Immature natural killer cell (primary cell): ENCODE data around the gene CTBP2. TPM values are rescaled to one million over a fixed set of nuclear protein-coding genes. Genes with fewer than 3 reads are reported as not detected.

Source experiments
- DNase-seq, 3 donors: peaks; one replicate each; pipeline ENCODE4 v3.0.0; 2022; ENCODE audit warnings: mixed read lengths in 1 of 3
- H3K27ac Mint-ChIP-seq, 6 donors: one replicate each; pipeline ENCODE4 v1.8.0; 2020; ENCODE audit warnings: mixed read lengths in 6 of 6, mild to moderate bottlenecking in 5 of 6, inconsistent platforms in 4 of 6, moderate library complexity in 3 of 6
- H3K27me3 Mint-ChIP-seq, 3 donors: one replicate each; pipeline ENCODE4 v1.8.0; 2020 to 2021; ENCODE audit warnings: low read depth in 3 of 3, mild to moderate bottlenecking in 3 of 3, mixed read lengths in 3 of 3, moderate library complexity in 3 of 3, inconsistent platforms in 1 of 3
- H3K36me3 Mint-ChIP-seq, 3 donors: one replicate each; pipeline ENCODE4 v1.8.0; 2020; ENCODE audit warnings: mixed read lengths in 3 of 3, inconsistent platforms in 2 of 3, mild to moderate bottlenecking in 2 of 3
- H3K4me1 Mint-ChIP-seq, 2 donors: one replicate each; pipeline ENCODE4 v1.8.0; 2020; ENCODE audit warnings: inconsistent platforms in 2 of 2, mild to moderate bottlenecking in 2 of 2, mixed read lengths in 2 of 2, moderate library complexity in 1 of 2
- H3K4me3 Mint-ChIP-seq, 5 donors: one replicate each; pipeline ENCODE4 v1.8.0; 2020; ENCODE audit warnings: mild to moderate bottlenecking in 5 of 5, mixed read lengths in 5 of 5, inconsistent platforms in 3 of 5, moderate library complexity in 3 of 5
- H3K9me3 Mint-ChIP-seq, 6 donors: one replicate each; pipeline ENCODE4 v1.8.0; 2020; ENCODE audit warnings: mild to moderate bottlenecking in 6 of 6, mixed read lengths in 6 of 6, inconsistent platforms in 4 of 6, moderate library complexity in 3 of 6
- polyA plus RNA-seq, 3 donors: library from polyadenylated mRNA; unstranded; fragments of 300-500 nt; fragmentation: Illumina TruSeq; gene quantifications; one replicate each; pipeline ENCODE4 v1.2.3, GENCODE V29; 2021

Gene CTBP2
- polyA plus RNA-seq, 3 donors from 2014 or later, result 89.8 to 154 (median 131) TPM

GRCh38 chr10:125116652-125117310 is 43.6 kb downstream of the CTBP2 start:
- Mint-ChIP-seq H3K27me3 (peaks cover 0 to 3% (median 1%) of the 10 kb centered on the region in 3 donors), H3K4me1 (peaks cover 90 to 93% of the 10 kb centered on the region in 2 donors), H3K4me3 (peak overlapping the region; percentile 27 to 74 (median 66)), H3K9me3 (no peaks in the 10 kb centered on the region), H3K36me3 (no peaks in the 10 kb centered on the region), H3K27ac (peak overlapping the region; percentile 83 to 93 (median 90))
- no peak for DNase-seq

GRCh38 chr10:125116041-125116649 is 44.2 kb downstream of the CTBP2 start:
- peaks cover 0 to 3% (median 1%) of the 10 kb centered on the region in 3 donors for H3K27me3 Mint-ChIP-seq
- no peaks in the 10 kb centered on the region for H3K9me3 Mint-ChIP-seq
- peak overlapping the region; percentile 83 to 93 (median 90) for H3K27ac Mint-ChIP-seq
- peak overlapping the region; percentile 57 to 74 (median 66) for H3K4me3 Mint-ChIP-seq
- peaks cover 90 to 93% of the 10 kb centered on the region in 2 donors for H3K4me1 Mint-ChIP-seq
- DNase-seq, result no peak
- no peaks in the 10 kb centered on the region for H3K36me3 Mint-ChIP-seq

- peaks cover 0 to 3% (median 1%) of the 10 kb centered on the region in 3 donors for H3K27me3 Mint-ChIP-seq
- peak overlapping the region; percentile 71 to 93 (median 90) for H3K27ac Mint-ChIP-seq
- peak overlapping the region in 4 of 5 donors; percentile 58 to 74 (median 66) for H3K4me3 Mint-ChIP-seq
- DNase-seq, result no peak
- no peaks in the 10 kb centered on the region for H3K36me3 Mint-ChIP-seq
- peaks cover 90 to 93% of the 10 kb centered on the region in 2 donors for H3K4me1 Mint-ChIP-seq
- H3K9me3 Mint-ChIP-seq, result no peaks in the 10 kb centered on the region
Observed at GRCh38 chr10:125115409-125115808, 45.0 kb downstream of the CTBP2 start.

GRCh38 chr10:125114761-125115391 is 45.5 kb downstream of the CTBP2 start:
- H3K4me3 Mint-ChIP-seq, result peak overlapping the region in 4 of 5 donors; percentile 9 to 74 (median 30)
- H3K9me3 Mint-ChIP-seq, result no peaks in the 10 kb centered on the region
- peaks cover 0 to 3% (median 1%) of the 10 kb centered on the region in 3 donors for H3K27me3 Mint-ChIP-seq
- no peaks in the 10 kb centered on the region for H3K36me3 Mint-ChIP-seq
- no peak for DNase-seq
- peak overlapping the region; percentile 71 to 93 (median 90) for H3K27ac Mint-ChIP-seq
- peaks cover 90 to 93% of the 10 kb centered on the region in 2 donors for H3K4me1 Mint-ChIP-seq

GRCh38 chr10:125113691-125114371 is 46.5 kb downstream of the CTBP2 start:
- no peak for DNase-seq
- H3K9me3 Mint-ChIP-seq, result no peaks in the 10 kb centered on the region
- peaks cover 0 to 3% (median 1%) of the 10 kb centered on the region in 3 donors for H3K27me3 Mint-ChIP-seq
- peaks cover 0 to 2% (median 2%) of the 10 kb centered on the region in 3 donors for H3K36me3 Mint-ChIP-seq
- peak overlapping the region; percentile 21 to 91 (median 74) for H3K27ac Mint-ChIP-seq
- H3K4me3 Mint-ChIP-seq, result no peak overlapping the region
- H3K4me1 Mint-ChIP-seq, result peaks cover 90 to 92% of the 10 kb centered on the region in 2 donors

GRCh38 chr10:125112697-125113494 is 47.5 kb downstream of the CTBP2 start:
- DNase-seq, result no peak
- Mint-ChIP-seq H3K4me1 (peaks cover 88 to 92% of the 10 kb centered on the region in 2 donors), H3K36me3 (peaks cover 6 to 11% (median 10%) of the 10 kb centered on the region in 3 donors)

GRCh38 chr10:125111118-125111727 is 49.1 kb downstream of the CTBP2 start:
- Mint-ChIP-seq H3K4me1 (peaks cover 89 to 92% of the 10 kb centered on the region in 2 donors), H3K36me3 (peaks cover 7 to 20% (median 16%) of the 10 kb centered on the region in 3 donors), H3K27ac (peak overlapping the region; percentile 24 to 78 (median 69))

More at GRCh38 chr10:125112697-125113494, 47.5 kb downstream of the CTBP2 start:
- H3K4me3 Mint-ChIP-seq, result peak overlapping the region in 1 of 5 donors; percentile 36
- no peaks in the 10 kb centered on the region for H3K9me3 Mint-ChIP-seq
- peak overlapping the region; percentile 60 to 85 (median 70) for H3K27ac Mint-ChIP-seq
- H3K27me3 Mint-ChIP-seq, result peaks cover 0 to 2% (median 0%) of the 10 kb centered on the region in 3 donors

GRCh38 chr10:125107965-125108580 is 52.3 kb downstream of the CTBP2 start:
- Mint-ChIP-seq H3K9me3 (no peaks in the 10 kb centered on the region), H3K4me1 (peaks cover 90 to 95% of the 10 kb centered on the region in 2 donors), H3K36me3 (peaks cover 7 to 20% (median 16%) of the 10 kb centered on the region in 3 donors)

More at GRCh38 chr10:125111118-125111727, 49.1 kb downstream of the CTBP2 start:
- DNase-seq, result no peak
- Mint-ChIP-seq H3K4me3 (no peak overlapping the region), H3K27me3 (no peaks in the 10 kb centered on the region), H3K9me3 (no peaks in the 10 kb centered on the region)

GRCh38 chr10:125107166-125107949 is 53.0 kb downstream of the CTBP2 start:
- peak overlapping the region in 5 of 6 donors; percentile 38 to 61 (median 45) for H3K27ac Mint-ChIP-seq
- peaks cover 90 to 95% of the 10 kb centered on the region in 2 donors for H3K4me1 Mint-ChIP-seq
- no peaks in the 10 kb centered on the region for H3K9me3 Mint-ChIP-seq
- H3K27me3 Mint-ChIP-seq, result peaks cover 0 to 3% (median 0%) of the 10 kb centered on the region in 3 donors
- H3K36me3 Mint-ChIP-seq, result peaks cover 7 to 20% (median 16%) of the 10 kb centered on the region in 3 donors
- no peak overlapping the region for H3K4me3 Mint-ChIP-seq
- no peak for DNase-seq

More at GRCh38 chr10:125107965-125108580, 52.3 kb downstream of the CTBP2 start:
- no peak for DNase-seq
- Mint-ChIP-seq H3K4me3 (no peak overlapping the region), H3K27ac (peak overlapping the region; percentile 26 to 65 (median 42)), H3K27me3 (peaks cover 0 to 3% (median 0%) of the 10 kb centered on the region in 3 donors)

- DNase-seq, result no peak
- Mint-ChIP-seq H3K36me3 (peaks cover 7 to 20% (median 16%) of the 10 kb centered on the region in 3 donors), H3K27ac (peak overlapping the region in 2 of 6 donors; percentile 19 to 30), H3K27me3 (peaks cover 0 to 3% (median 0%) of the 10 kb centered on the region in 3 donors), H3K4me3 (no peak overlapping the region), H3K9me3 (no peaks in the 10 kb centered on the region), H3K4me1 (peaks cover 94 to 99% of the 10 kb centered on the region in 2 donors)
Observed at GRCh38 chr10:125106586-125106985, 53.8 kb downstream of the CTBP2 start.

- H3K4me3 Mint-ChIP-seq, result peak overlapping the region in 3 of 5 donors; percentile 5 to 40 (median 19)
- no peaks in the 10 kb centered on the region for H3K9me3 Mint-ChIP-seq
- DNase-seq, result no peak
- peaks cover 93 to 99% of the 10 kb centered on the region in 2 donors for H3K4me1 Mint-ChIP-seq
- H3K27ac Mint-ChIP-seq, result peak overlapping the region; percentile 1 to 76 (median 68)
- peaks cover 0 to 7% (median 0%) of the 10 kb centered on the region in 3 donors for H3K27me3 Mint-ChIP-seq
- peaks cover 7 to 20% (median 16%) of the 10 kb centered on the region in 3 donors for H3K36me3 Mint-ChIP-seq
Observed at GRCh38 chr10:125105706-125106255, 54.6 kb downstream of the CTBP2 start.
